Measurements from ENCODE around the gene PPP1R26. TPM values are rescaled to one million over a fixed set of nuclear protein-coding genes. Genes with fewer than 3 reads are reported as not detected.

Gene PPP1R26
- total and polyA plus RNA-seq, 4 donors = 9.3 to 29.6 (median 18.3) TPM

- ATAC-seq (ENCODE audit: insufficient read depth, low FRiP score) (no peak), DNase-seq (no peak)
- no peaks in the 10 kb centered on the region for H3K27me3 ChIP-seq (ENCODE audit: control insufficient read depth in 3 of 3, insufficient read depth in 3 of 3, low read length in 2 of 3)
- TF ChIP-seq CTCF (IDR thresholded peaks at IDR 0.05; ENCODE audit: control extremely low read depth, extremely low read depth) = no peak
- no peaks in the 10 kb centered on the region for H3K4me1 ChIP-seq (ENCODE audit: control insufficient read depth in 5 of 5, insufficient read depth in 5 of 5, low read length in 5 of 5)
- H3K36me3 ChIP-seq (ENCODE audit: control insufficient read depth in 4 of 4, insufficient read depth in 4 of 4, low read length in 4 of 4) = peaks cover 0 to 45% (median 28%) of the 10 kb centered on the region in 4 donors
- no peaks in the 10 kb centered on the region for H3K9me3 ChIP-seq (ENCODE audit: control insufficient read depth in 4 of 4, insufficient read depth in 3 of 4, low read length in 3 of 4)
- no peak overlapping the region for H3K27ac ChIP-seq (ENCODE audit: low read depth in 1 of 2, low read length in 1 of 2)
- H3K9ac ChIP-seq (ENCODE audit: insufficient read depth in 1 of 2, low read length in 2 of 2) = no peak overlapping the region
- no peak overlapping the region for H3K4me3 ChIP-seq
- 96 to 97% methylated on average over 39 to 40 of the region's 40 CpGs for WGBS, 2 donors
These were observed 7.9 kb downstream of the PPP1R26 start for GRCh38 chr9:135487281-135488012.

GRCh38 chr9:135488013-135488330 is 8.4 kb downstream of the PPP1R26 start:
- ATAC-seq (ENCODE audit: insufficient read depth, low FRiP score) (no peak), DNase-seq (no peak)
- H3K9me3 ChIP-seq (ENCODE audit: control insufficient read depth in 4 of 4, insufficient read depth in 3 of 4, low read length in 3 of 4) = no peaks in the 10 kb centered on the region
- H3K36me3 ChIP-seq (ENCODE audit: control insufficient read depth in 4 of 4, insufficient read depth in 4 of 4, low read length in 4 of 4) = peaks cover 0 to 45% (median 28%) of the 10 kb centered on the region in 4 donors
- TF ChIP-seq CTCF (IDR thresholded peaks at IDR 0.05; ENCODE audit: control extremely low read depth, extremely low read depth) = no peak
- H3K4me3 ChIP-seq = no peak overlapping the region
- no peak overlapping the region for H3K9ac ChIP-seq (ENCODE audit: insufficient read depth in 1 of 2, low read length in 2 of 2)
- H3K27ac ChIP-seq (ENCODE audit: low read depth in 1 of 2, low read length in 1 of 2) = no peak overlapping the region
- no peaks in the 10 kb centered on the region for H3K4me1 ChIP-seq (ENCODE audit: control insufficient read depth in 5 of 5, insufficient read depth in 5 of 5, low read length in 5 of 5)
- H3K27me3 ChIP-seq (ENCODE audit: control insufficient read depth in 3 of 3, insufficient read depth in 3 of 3, low read length in 2 of 3) = no peaks in the 10 kb centered on the region
- WGBS, 2 donors = 96 to 97% methylated on average over 18 of the region's 18 CpGs

DNA sequence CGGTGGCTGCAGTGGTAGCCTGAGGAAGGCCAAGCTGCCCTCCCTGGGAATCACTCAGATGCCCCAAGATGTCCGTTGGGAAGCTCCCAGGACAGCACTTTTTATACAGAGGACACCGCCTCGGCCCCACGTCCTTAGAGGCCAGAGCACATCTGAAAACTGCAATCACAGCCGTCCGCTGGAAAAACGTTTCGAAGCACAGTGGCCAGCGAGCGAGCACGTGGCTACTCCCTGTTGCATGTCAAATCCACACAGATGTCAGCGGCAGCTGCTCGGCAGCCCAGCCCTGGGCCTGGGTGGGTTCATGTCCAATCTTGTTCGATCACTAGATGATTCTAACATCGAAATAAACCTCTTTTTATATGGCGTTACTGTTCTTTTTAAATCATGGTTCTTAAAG is 8.9 kb downstream of the PPP1R26 start:
- 92 to 93% methylated on average over 17 of the region's 17 CpGs for WGBS, 2 donors
- Histone ChIP-seq H3K9ac (ENCODE audit: insufficient read depth in 1 of 2, low read length in 2 of 2) (no peak overlapping the region), H3K27me3 (ENCODE audit: control insufficient read depth in 3 of 3, insufficient read depth in 3 of 3, low read length in 2 of 3) (no peaks in the 10 kb centered on the region), H3K36me3 (ENCODE audit: control insufficient read depth in 4 of 4, insufficient read depth in 4 of 4, low read length in 4 of 4) (peaks cover 0 to 44% (median 25%) of the 10 kb centered on the region in 4 donors), H3K9me3 (ENCODE audit: control insufficient read depth in 4 of 4, insufficient read depth in 3 of 4, low read length in 3 of 4) (no peaks in the 10 kb centered on the region), H3K27ac (ENCODE audit: low read depth in 1 of 2, low read length in 1 of 2) (no peak overlapping the region), H3K4me3 (no peak overlapping the region), H3K4me1 (ENCODE audit: control insufficient read depth in 5 of 5, insufficient read depth in 5 of 5, low read length in 5 of 5) (no peaks in the 10 kb centered on the region)
- DNase-seq = no peak
- TF ChIP-seq CTCF (IDR thresholded peaks at IDR 0.05; ENCODE audit: control extremely low read depth, extremely low read depth) = no peak
- no peak for ATAC-seq (ENCODE audit: insufficient read depth, low FRiP score)

All from lung (tissue), 12 donors.